HepG2 (cell line): Measurements from ENCODE around the gene KIF3C.
A peak's percentile ranks its signal among the peaks of the same experiment; 100 is the strongest.
"Not testable (repeated sequence)": the region's sequence is repeated elsewhere in the genome, so short reads cannot be mapped to it uniquely, and the experiment has no call there.

Experiments
- CBX2 ChIP-seq, 2 experiments: fragments of 200-600 bp in 1 of 2; sonication (generic); formaldehyde crosslinking in 1 of 2; IDR thresholded peaks; 2 replicates each; pipeline versions ENCODE4 v1.7.0 to v1.8.1; 2018 to 2022; ENCODE audit warnings: low read depth in 2 of 2, low read length in 1 of 2, mild to moderate bottlenecking in 1 of 2, missing genetic modification reagents in 1 of 2
- CENPX ChIP-seq: sonication (generic); formaldehyde crosslinking; IDR thresholded peaks from 2 replicates; pipeline ENCODE4 v1.9.0; 2021; ENCODE audit warnings: mild to moderate bottlenecking, missing genetic modification reagents, moderate library complexity
- EZH2 ChIP-seq: conservative IDR thresholded peaks from 2 replicates; pipeline ENCODE4 v1.6.1; 2012; ENCODE audit warnings: mild to moderate bottlenecking, low read depth, low read length, moderate library complexity
- NFYB ChIP-seq: sonication (generic); formaldehyde crosslinking; IDR thresholded peaks from 2 replicates; pipeline ENCODE4 v1.4.0; 2020; ENCODE audit warnings: missing genetic modification reagents
- NR1H2 ChIP-seq: sonication (generic); formaldehyde crosslinking; IDR thresholded peaks from 2 replicates; pipeline ENCODE4 v1.8.1; 2022; ENCODE audit warnings: low read depth, missing genetic modification reagents, borderline replicate concordance
- ZNF839 ChIP-seq: sonication (generic); formaldehyde crosslinking; IDR thresholded peaks from 2 replicates; pipeline ENCODE4 v1.4.0; 2020; ENCODE audit warnings: missing genetic modification reagents, mild to moderate bottlenecking, borderline replicate concordance
- TF ChIP-seq, protein P1 (sequence below): IDR thresholded peaks from 2 replicates; pipeline ENCODE4 v1.4.0; 2020; ENCODE audit warnings: mild to moderate bottlenecking, missing genetic modification reagents
- TF ChIP-seq, protein P2 (sequence below): sonication (generic); formaldehyde crosslinking; IDR thresholded peaks from 2 replicates; pipeline ENCODE4 v1.5.1; 2020; ENCODE audit warnings: missing genetic modification reagents, mild to moderate bottlenecking, borderline replicate concordance

DNA sequence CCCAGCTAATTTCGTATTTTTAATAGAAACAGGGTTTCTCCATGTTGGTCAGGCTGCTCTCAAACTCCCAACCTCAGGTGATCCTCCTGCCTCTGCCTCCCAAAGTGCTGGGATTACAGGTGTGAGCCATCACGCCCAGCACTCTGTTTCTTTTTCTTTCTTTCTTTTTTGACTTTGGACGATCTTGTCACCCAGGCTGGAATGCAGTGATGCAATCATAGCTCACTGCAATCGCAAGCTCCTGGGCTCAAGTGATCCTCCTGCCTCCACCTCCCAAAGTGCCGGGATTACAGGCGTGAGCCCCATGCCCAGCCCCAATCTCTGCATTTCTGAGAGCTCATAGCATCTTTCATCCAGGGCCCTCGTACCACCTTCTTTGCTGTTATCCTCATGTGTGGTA lies 17.1 kb upstream of the KIF3C start:
- TF ChIP-seq CBX2 (IDR thresholded peaks at IDR 0.05; ENCODE audit: low read depth, low read length); CENPX (CRISPR knock-in tag); NR1H2 (CRISPR knock-in tag); NFYB (CRISPR knock-in tag); ZNF839; EZH2: not testable (repeated sequence)
- 0 out of 2 replicates have a peak, but pooled peaks have one; percentile 68 for TF ChIP-seq CBX2 (CRISPR knock-in tag; IDR thresholded peaks at IDR 0.05; ENCODE audit: low read depth)
- TF ChIP-seq, protein P1, sequence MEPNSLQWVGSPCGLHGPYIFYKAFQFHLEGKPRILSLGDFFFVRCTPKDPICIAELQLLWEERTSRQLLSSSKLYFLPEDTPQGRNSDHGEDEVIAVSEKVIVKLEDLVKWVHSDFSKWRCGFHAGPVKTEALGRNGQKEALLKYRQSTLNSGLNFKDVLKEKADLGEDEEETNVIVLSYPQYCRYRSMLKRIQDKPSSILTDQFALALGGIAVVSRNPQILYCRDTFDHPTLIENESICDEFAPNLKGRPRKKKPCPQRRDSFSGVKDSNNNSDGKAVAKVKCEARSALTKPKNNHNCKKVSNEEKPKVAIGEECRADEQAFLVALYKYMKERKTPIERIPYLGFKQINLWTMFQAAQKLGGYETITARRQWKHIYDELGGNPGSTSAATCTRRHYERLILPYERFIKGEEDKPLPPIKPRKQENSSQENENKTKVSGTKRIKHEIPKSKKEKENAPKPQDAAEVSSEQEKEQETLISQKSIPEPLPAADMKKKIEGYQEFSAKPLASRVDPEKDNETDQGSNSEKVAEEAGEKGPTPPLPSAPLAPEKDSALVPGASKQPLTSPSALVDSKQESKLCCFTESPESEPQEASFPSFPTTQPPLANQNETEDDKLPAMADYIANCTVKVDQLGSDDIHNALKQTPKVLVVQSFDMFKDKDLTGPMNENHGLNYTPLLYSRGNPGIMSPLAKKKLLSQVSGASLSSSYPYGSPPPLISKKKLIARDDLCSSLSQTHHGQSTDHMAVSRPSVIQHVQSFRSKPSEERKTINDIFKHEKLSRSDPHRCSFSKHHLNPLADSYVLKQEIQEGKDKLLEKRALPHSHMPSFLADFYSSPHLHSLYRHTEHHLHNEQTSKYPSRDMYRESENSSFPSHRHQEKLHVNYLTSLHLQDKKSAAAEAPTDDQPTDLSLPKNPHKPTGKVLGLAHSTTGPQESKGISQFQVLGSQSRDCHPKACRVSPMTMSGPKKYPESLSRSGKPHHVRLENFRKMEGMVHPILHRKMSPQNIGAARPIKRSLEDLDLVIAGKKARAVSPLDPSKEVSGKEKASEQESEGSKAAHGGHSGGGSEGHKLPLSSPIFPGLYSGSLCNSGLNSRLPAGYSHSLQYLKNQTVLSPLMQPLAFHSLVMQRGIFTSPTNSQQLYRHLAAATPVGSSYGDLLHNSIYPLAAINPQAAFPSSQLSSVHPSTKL (CRISPR knock-in tag), result peak; percentile 74
- TF ChIP-seq, protein P2, sequence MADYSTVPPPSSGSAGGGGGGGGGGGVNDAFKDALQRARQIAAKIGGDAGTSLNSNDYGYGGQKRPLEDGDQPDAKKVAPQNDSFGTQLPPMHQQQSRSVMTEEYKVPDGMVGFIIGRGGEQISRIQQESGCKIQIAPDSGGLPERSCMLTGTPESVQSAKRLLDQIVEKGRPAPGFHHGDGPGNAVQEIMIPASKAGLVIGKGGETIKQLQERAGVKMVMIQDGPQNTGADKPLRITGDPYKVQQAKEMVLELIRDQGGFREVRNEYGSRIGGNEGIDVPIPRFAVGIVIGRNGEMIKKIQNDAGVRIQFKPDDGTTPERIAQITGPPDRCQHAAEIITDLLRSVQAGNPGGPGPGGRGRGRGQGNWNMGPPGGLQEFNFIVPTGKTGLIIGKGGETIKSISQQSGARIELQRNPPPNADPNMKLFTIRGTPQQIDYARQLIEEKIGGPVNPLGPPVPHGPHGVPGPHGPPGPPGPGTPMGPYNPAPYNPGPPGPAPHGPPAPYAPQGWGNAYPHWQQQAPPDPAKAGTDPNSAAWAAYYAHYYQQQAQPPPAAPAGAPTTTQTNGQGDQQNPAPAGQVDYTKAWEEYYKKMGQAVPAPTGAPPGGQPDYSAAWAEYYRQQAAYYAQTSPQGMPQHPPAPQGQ (CRISPR knock-in tag), result not testable (repeated sequence)
